ENCODE measurements around the gene ARRDC1. TPM values are rescaled to one million over a fixed set of nuclear protein-coding genes. Genes with fewer than 3 reads are reported as not detected.

Gene ARRDC1
- total RNA-seq, 1 experiment from 2014 or later = 13.6 TPM

DNA sequence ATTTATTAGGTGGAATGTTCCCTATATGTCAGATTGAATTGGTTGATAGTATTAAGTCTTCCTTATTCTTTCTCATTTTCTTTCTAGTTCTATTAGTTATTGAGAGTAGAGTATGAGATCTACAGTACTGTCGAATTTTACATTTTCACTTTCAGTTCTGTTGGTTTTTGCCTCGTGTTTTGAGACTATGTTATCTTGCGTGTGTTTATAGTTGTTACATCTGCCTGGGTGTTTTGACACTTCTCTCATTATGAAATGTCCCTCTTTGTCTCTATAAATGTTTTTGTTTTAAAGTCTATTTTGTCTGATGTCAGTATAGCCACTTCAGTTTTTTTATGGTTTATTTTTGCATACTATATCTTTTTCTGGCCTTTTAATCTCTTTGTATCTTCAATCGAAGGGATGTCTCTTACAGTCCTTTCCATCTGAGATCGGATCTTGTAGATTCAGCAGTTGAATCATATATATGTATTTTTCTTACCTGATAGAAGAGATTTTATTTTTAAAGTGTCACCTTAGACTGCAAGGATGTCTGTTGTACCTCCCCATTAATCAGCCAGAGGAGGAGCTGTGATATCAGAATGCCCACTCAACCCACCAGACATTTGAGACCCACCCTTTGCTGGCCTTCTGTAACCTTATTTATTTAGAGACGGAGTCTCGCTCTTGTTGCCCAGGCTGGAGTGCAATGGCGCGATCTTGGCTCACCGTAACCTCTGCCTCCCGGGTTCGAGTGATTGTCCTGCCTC lies 34.0 kb downstream of the ARRDC1 start:
- no peak for DNase-seq (ENCODE audit: low read depth)

DNA sequence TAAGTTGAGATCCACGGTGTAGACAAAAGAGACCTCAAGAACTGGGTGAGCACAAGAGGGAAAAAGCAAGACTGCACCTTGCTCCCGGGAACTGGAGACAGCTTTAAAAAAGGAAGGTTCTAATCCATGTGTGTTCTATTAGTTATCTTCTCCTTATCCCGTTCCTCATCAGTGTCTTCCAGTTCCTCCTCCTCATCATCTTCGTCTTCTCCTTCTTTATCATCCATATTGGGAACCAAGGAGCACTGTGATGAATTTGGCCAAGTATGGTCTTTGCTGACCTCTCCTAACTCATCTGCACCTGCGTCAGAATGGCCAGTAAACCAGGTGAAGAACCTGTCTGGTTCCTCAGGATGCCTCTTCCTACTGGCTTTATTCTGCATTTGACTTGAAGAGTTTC lies 35.4 kb downstream of the ARRDC1 start:
- no peak for DNase-seq (ENCODE audit: low read depth)

DNA sequence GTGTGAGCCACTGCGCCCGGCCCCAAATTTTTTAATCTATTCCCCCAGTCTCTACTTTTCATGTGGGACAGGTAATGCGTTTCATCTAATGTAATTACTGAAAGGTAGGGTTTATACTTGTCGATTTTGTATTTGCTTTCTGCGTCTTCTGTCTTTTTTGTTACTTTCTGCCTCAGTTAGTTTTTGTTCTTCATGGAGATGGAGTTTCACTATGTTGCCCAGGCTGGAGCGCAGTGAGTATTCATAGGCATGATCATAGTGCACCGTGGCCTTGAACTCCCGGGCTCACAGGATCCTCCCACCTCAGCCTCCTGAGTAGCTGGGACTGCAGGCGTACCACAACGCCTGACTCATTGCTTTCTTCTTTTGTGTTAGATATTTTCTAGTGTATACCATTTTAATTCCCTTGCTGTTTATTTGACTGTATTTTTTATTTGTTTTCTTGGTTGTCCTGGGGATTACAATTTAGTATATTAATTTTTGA lies 36.7 kb downstream of the ARRDC1 start:
- no peak for DNase-seq (ENCODE audit: low read depth)

DNA sequence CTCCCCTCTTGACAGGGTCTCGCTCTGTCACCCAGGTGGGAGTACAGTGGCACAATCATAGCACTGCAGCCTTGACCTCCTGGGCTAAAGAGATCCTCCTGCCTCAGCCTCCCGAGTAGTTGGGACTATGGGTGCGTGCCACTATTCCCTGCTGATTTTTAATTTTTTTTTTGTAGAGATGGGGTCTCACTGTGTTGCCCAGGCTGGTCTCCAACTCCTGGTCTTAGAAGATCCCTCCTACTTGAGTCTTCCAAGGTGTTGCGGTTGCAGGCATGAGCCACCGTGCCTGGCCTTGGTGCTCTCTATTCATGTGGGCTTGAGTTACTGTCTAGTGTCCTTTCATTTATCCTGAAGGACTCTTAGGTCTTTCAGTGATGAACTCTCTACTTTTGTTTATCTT lies 37.4 kb downstream of the ARRDC1 start:
- DNase-seq (ENCODE audit: low read depth) = no peak

DNA sequence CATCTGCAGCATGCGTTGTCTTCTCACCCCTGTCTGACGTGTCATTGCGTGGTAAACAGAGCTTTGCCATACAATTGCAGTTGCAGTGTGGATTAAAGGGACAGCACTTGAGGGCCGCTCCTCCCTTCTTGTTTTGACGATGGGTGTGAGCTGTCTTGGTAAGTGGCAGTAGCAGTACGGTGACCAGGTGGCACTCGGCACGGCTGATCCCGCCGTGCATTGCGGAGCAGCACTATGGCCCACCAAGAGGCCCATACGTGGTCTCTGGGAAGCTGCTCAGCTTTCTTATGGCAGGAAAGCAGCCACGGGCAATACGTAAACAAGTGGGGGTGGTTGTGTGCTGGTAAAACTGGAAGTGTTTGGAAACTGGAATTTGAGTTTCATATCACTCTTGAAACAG lies 38.4 kb downstream of the ARRDC1 start:
- no peak for DNase-seq (ENCODE audit: low read depth)

DNA sequence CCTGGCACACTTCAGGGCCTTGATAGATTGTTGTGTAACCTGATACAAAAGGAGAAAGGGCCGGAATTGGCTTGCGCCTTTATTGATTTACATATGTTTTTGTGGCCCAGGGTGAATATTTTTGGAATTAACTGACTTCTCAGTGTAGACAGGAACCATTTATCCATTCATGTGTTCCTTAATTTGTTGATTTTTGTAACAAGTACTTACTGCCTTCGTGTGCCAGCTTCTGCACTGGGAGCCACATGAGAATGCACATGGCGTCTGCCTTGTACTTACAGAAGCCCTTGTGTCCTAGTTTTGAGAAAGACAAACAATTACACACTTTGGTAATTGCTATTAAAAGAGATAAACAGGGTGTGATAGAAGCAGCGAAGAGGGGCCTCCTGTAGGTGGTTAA lies 39.7 kb downstream of the ARRDC1 start:
- DNase-seq (ENCODE audit: low read depth) = no peak

DNA sequence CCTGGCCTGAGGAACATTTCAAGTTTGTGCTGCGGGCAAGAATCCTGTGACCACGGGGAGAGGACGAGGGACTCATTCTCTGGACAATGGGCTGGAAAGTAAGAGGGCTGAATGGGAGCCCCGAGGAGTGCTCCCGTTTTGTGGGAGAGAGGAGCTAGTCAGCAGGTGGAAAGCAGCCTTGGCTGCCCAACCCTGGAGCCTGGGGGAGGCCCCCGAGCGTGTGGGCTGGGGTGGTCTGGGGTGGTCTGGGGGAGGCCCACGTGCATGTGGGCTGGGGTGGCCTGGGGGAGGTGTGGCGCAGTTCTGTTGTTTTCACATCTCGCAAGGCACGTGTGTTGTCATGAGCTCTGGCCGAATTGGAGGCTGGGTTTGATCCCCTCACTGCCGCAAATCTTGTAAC lies 40.9 kb downstream of the ARRDC1 start:
- DNase-seq (ENCODE audit: low read depth) = no peak

DNA sequence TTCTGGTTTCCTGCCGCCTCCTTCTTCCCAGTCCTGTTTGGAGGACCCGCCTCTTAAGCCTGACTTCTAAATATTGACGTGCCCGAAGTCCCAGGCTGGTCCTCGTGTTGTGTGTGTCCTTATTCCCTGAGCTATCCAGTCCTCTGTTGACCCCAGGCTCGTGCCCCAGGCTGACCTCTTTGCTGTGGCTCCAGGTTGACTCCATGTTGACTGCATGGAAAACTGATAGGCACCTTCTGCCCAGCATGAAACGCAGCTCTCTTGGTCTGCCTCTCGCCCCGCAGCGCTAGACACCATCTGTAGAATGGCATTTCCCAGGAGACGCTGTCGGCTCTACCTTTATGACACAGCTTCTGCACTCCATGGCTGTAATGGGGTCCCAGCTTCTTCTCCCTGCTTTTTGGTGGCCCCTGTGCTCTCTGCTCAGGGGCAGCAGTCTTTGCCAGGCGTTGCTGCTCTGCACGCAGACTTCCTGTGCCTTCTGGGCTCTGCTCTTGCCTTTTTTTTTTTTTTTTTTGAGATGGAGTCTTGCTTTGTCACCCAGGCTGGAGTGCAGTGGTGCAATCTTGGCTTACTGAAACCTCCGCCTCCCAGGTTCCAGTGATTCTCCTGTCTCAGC lies 41.7 kb downstream of the ARRDC1 start:
- no peak for DNase-seq (ENCODE audit: low read depth)

DNA sequence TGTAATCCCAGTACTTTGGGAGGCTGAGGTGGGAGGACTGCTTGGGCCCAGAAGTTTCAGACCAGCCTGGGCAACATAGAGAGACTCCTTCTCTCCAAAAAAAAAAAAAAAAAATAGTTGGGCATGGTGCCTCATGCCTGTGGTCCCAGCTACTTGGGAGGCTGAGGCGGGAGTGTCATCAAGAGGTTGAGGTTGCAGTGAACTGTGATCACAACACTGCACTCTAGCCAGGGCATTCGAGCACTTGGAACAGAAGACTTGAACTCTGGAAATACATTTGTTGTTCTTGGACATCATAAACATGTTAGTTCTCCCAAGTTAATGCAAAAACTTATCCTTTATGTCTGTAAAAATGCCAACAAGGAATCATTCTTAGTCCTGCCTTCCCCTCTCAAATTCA lies 42.9 kb downstream of the ARRDC1 start:
- no peak for DNase-seq (ENCODE audit: low read depth)

DNA sequence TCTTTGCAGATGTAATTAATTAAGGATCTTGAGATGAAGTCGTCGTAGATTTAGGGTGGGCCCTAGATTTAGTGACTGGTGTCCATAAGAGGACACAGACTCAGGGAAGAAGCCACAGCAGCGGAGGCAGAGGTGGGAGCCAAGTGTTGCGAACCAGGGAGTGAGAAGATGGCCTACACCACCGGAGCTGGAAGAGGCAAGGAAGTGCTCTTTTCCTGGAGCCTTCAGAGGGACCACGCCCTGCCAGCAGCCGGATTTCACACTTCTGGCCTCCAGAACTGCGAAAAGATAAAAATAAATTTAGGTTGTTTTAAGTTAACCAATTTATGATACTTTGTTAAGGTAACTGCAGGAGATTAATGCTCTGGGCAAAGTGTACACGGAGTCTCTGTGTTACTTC lies 44.1 kb downstream of the ARRDC1 start:
- DNase-seq (ENCODE audit: low read depth) = no peak

DNA sequence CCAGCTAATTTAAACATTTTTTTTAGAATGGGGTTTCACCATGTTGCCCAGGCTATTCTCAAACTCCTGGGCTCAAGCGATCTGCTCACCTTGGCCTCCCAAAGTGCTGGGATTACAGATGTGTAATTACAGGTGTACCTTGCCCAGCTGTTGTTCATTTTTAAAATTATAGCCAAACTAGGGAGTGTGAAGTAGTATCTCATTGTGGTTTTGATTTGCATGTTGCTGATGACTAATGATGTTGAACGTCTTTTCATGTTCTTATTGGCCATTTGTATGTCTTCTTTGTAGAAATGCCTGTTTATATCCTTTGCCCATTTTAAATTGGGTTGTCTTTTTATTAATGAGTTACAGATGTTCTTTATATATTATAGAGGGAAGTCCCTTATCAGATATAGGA lies 44.8 kb downstream of the ARRDC1 start:
- no peak for DNase-seq (ENCODE audit: low read depth)

DNA sequence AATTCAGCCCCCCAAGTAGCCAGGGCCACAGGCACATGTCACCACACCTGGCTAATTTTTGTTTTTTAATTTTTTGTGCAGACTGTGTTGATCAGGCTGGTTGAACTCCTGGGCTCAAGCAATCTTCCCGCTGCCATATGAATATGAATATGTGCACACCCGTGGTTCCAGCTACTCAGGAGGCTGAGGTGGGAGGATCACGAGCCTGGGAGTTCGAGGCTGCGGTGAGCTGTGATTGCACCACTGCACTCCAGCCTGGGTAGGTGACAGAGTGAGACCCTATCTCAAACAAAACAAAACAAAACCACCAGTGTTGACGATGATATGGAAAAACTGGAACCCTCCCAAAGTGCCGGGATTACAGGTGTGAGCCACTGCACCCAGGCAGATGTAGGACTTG lies 45.3 kb downstream of the ARRDC1 start:
- DNase-seq (ENCODE audit: low read depth) = no peak

DNA sequence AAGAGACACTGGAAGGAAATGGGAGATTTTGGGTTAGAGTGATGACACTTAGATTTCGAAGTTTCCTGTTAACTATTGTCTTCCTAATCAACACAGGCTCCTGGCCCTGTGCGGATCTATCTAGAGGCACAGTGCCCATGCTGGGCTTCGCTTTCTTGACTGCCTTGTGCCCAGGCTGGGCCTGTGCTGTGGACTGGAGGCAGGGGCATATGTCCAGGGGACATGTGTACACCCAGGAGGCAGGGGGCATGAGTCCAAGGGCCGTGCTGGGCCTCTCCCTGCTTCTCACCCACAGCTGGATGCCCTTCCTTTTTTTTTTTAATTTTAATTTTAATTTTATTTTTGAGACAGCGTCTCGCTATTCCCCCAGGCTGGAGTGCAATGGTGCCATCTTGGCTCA lies 50.9 kb downstream of the ARRDC1 start:
- DNase-seq (ENCODE audit: low read depth) = no peak

DNA sequence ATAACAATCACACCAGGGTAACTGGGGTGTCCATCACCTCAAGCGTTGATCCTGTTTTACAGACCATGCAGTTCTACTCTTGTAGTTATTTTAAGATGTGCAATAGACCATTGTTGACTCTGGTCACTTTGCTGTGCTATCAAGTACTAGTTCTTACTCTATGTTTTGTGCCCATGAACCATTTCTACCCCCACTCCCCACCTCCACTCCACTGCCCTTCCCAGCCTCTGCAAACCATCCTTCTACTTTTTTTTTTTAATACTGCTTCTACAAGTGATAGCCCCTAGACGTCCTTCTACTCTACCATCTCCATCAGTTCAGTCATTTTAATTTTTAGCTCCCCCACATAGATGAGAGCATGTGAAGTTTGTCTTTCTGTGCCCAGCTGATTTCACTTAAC lies 52.1 kb downstream of the ARRDC1 start:
- DNase-seq (ENCODE audit: low read depth) = no peak

DNA sequence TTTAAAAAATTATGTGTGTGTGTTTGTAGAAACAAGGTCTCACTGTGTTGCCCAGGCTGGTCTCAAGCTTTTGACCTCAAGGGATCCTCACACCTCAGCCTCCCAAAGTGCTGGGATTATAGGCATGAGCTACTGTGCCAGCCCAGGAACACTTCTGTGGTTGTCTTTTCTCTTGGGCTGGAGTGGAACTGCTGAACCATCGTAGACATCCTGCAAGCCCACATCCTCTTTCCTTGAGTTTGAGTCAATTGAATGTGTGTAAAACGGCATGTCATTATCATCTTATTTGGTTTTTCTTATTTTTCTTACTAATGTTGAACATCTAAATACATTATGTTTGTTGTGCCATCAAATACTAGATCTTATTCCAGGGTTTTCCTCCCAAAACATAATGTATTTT lies 53.3 kb downstream of the ARRDC1 start:
- DNase-seq (ENCODE audit: low read depth) = no peak

DNA sequence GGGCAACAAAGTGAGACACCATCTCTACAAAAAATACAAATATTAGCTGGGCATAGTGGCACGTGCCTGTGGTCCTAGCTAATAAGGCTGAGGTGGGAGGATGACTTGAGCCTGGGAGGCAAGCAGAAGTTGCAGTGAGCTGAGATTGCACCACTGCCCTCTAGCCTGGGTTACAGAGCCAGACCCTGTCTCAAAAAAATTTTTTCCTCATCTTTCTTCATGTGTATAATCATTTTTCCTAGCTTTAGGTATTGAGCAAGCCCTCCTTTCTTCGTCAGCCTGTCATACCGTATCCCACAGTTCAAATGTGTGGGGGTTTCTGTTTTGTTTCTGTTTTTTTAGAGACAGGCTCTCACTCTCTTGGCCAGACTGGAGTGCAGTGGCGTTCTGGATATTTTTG lies 54.7 kb downstream of the ARRDC1 start:
- DNase-seq (ENCODE audit: low read depth) = no peak

DNA sequence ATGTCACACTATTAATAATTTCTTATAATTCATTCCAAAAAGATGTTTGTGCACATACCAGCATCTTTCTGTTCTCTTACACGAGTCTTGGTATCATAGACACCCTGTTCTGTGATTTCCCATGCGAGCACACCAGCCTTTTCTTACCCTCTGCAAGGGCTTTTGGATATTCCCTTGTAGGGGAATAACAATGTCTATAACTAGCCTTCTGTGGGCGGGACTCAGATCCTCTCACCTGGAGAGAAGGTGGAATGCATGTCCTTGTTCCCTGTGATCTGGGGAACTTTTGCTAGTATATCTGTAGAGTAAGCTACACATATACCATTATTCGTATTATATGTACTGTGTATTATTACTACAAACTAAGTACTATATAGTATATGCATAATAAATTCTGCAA lies 58.1 kb downstream of the ARRDC1 start:
- no peak for DNase-seq (ENCODE audit: low read depth)

DNA sequence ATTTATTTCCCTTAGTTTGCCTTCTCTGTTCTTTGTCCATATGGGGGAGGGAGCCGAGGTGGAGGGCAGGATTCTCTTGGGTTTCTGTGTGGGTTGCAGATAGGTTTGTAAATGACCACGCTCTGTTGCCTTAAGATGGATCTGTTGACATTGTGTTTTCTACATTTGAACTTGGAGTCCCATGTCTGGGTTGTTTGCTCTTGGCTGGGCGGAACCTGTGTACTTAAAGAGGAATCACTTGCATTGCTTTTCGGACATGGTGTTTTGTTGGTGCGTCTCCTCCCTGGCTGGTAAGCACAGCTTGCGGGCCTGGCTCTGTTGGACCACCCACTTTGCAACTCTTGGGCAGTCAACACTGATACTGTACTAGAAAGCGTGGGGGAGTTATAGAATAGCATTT lies 59.2 kb downstream of the ARRDC1 start:
- DNase-seq (ENCODE audit: low read depth) = no peak

Other genes starting within 250 kb of the ARRDC1 start
- gene EXD3, start 182.5 kb upstream of the ARRDC1 start, total RNA-seq (2014; rRNA removed) = 4.0 and 6.5 TPM in 2 replicates
- gene NOXA1, start 182.3 kb upstream of the ARRDC1 start, total RNA-seq (2014; rRNA removed) = 0.17 and 0.19 TPM in 2 replicates
- not detected in 2 replicates for gene ENTPD8, start 164.3 kb upstream of the ARRDC1 start, total RNA-seq (2014; rRNA removed)
- gene NSMF, start 146.4 kb upstream of the ARRDC1 start, total RNA-seq (2014; rRNA removed) = 53.7 and 64.0 TPM in 2 replicates
- 0.17 and 0.26 TPM in 2 replicates for gene PNPLA7, start 55.3 kb upstream of the ARRDC1 start, total RNA-seq (2014; rRNA removed)
- 63.0 and 66.9 TPM in 2 replicates for gene MRPL41, start 53.8 kb upstream of the ARRDC1 start, total RNA-seq (2014; rRNA removed)
- gene DPH7, start 26.8 kb upstream of the ARRDC1 start, total RNA-seq (2014; rRNA removed) = 26.4 and 36.6 TPM in 2 replicates
- gene ZMYND19, start 15.2 kb upstream of the ARRDC1 start, total RNA-seq (2014; rRNA removed) = 36.1 and 38.5 TPM in 2 replicates
- 34.8 and 43.5 TPM in 2 replicates for gene EHMT1, start 13.3 kb downstream of the ARRDC1 start, total RNA-seq (2014; rRNA removed)

All from LHCN-M2 (cell line).